ENCODE measurements around the gene ITFG1. TPM values are rescaled to one million over a fixed set of nuclear protein-coding genes. Genes with fewer than 3 reads are reported as not detected.
"Not testable (repeated sequence)": the region's sequence is repeated elsewhere in the genome, so short reads cannot be mapped to it uniquely, and the experiment has no call there.

ITFG1 gene
- total RNA-seq, 1 experiment from 2014 or later = 38.2 TPM

DNA sequence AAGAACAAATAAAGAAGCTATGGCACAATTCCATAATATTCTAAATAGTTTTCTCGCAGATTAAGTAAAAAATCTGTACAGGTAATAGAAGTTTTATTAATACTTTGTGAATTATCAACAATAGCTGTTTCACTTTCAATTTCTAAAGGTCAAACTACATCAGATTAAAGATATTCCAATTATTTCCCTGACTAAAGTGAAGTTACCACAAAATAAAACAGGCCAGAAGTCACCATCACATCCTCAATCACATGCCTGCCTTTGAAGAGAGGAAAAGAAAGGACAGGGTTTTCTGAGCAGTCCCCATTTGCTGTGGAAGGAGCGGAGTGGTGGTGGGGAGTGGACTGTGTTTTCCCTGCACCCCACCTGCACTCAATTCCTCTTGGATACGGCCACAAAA is 11.1 kb downstream of the ITFG1 start:
- Histone ChIP-seq H3K4me3 (ENCODE audit: low read depth, low read length) (no peak overlapping the region), H3K4me1 (peaks cover 31% of the 10 kb centered on the region), H3K27me3 (replicated peaks; ENCODE audit: control insufficient read depth, insufficient read depth, low read length) (no peaks in the 10 kb centered on the region), H3K36me3 (ENCODE audit: control insufficient read depth, insufficient read depth, low read length) (no peaks in the 10 kb centered on the region; the same call in none of the 2 replicates), H3K9me3 (no peaks in the 10 kb centered on the region)
- peaks cover 14% of the 10 kb centered on the region for H3K4me1 Mint-ChIP-seq (ENCODE audit: low read depth, unreplicated experiment)
- no peak overlapping the region for H3K4me3 Mint-ChIP-seq (ENCODE audit: unreplicated experiment)
- ChIA-PET CTCF (no interaction called here), POLR2A (no interaction called here)
- H3K36me3 Mint-ChIP-seq (ENCODE audit: insufficient read depth, unreplicated experiment) = no peaks in the 10 kb centered on the region
- H3K27me3 Mint-ChIP-seq (ENCODE audit: insufficient read depth, unreplicated experiment) = no peaks in the 10 kb centered on the region
- TF ChIP-seq, protein P1, sequence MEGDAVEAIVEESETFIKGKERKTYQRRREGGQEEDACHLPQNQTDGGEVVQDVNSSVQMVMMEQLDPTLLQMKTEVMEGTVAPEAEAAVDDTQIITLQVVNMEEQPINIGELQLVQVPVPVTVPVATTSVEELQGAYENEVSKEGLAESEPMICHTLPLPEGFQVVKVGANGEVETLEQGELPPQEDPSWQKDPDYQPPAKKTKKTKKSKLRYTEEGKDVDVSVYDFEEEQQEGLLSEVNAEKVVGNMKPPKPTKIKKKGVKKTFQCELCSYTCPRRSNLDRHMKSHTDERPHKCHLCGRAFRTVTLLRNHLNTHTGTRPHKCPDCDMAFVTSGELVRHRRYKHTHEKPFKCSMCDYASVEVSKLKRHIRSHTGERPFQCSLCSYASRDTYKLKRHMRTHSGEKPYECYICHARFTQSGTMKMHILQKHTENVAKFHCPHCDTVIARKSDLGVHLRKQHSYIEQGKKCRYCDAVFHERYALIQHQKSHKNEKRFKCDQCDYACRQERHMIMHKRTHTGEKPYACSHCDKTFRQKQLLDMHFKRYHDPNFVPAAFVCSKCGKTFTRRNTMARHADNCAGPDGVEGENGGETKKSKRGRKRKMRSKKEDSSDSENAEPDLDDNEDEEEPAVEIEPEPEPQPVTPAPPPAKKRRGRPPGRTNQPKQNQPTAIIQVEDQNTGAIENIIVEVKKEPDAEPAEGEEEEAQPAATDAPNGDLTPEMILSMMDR (IDR thresholded peaks at IDR 0.05; ENCODE audit: insufficient read depth in 1 of 2, low read depth in 1 of 2, low read length in 1 of 2, severe bottlenecking in 1 of 2, unreplicated experiment in 1 of 2) = no peak
- H3K27ac Mint-ChIP-seq (ENCODE audit: unreplicated experiment) = no peak overlapping the region
- H3K9me3 Mint-ChIP-seq (ENCODE audit: unreplicated experiment) = no peaks in the 10 kb centered on the region
- no TSS peak for BruUV-seq (replicated peaks)
- no peak for DNase-seq
- intact Hi-C loops (cut with micrococcal nuclease; ENCODE audit: unreplicated experiment) = no loop called here

DNA sequence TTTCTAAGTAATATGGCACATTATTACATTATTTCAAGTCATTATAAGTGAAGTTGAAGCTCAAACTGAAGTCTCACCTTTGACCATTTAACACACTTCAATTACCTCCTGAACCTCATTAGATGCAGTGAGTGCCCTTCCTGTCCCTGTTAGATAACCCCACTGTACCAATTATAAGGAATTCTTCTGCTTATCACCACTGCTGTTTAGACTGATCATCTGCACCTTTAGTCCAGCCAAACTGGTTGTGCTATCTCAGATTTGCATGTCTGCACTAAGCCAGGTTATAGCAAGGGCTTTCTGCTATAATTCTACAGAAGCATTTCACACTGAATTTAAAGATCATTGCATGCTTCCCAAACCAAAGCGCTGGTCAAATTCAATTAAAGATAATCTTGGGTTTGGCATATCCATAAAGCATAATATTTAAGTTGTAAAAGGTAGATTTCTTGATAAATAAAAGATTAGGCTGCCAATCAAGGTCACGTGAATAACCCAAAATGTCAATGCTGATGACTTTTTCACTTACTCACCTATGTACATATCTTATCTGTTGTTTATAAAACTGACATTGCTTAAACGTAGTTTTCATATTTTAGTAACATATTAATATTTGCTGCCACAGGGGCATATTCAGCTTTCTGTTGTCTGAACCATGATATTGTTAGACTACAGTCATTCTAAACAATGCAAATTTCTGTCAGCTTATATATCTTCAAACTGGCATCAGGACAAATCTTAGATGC is 11.9 kb downstream of the ITFG1 start:
- no peak overlapping the region for H3K27ac Mint-ChIP-seq (ENCODE audit: unreplicated experiment)
- ChIA-PET POLR2A (no interaction called here), CTCF (no interaction called here)
- no peak overlapping the region for H3K4me3 ChIP-seq (ENCODE audit: low read depth, low read length)
- no peaks in the 10 kb centered on the region for H3K9me3 Mint-ChIP-seq (ENCODE audit: unreplicated experiment)
- H3K4me1 Mint-ChIP-seq (ENCODE audit: low read depth, unreplicated experiment) = peaks cover 14% of the 10 kb centered on the region
- H3K36me3 Mint-ChIP-seq (ENCODE audit: insufficient read depth, unreplicated experiment) = no peaks in the 10 kb centered on the region
- no peaks in the 10 kb centered on the region for H3K27me3 ChIP-seq (replicated peaks; ENCODE audit: control insufficient read depth, insufficient read depth, low read length)
- DNase-seq = peak in 1 of 2 experiments; percentile 25
- peaks cover 31% of the 10 kb centered on the region for H3K4me1 ChIP-seq
- no peaks in the 10 kb centered on the region for H3K9me3 ChIP-seq
- no peaks in the 10 kb centered on the region; the same call in none of the 2 replicates for H3K36me3 ChIP-seq (ENCODE audit: control insufficient read depth, insufficient read depth, low read length)
- no peaks in the 10 kb centered on the region for H3K27me3 Mint-ChIP-seq (ENCODE audit: insufficient read depth, unreplicated experiment)
- TF ChIP-seq, protein P1 (IDR thresholded peaks at IDR 0.05; ENCODE audit: insufficient read depth in 1 of 2, low read depth in 1 of 2, low read length in 1 of 2, severe bottlenecking in 1 of 2, unreplicated experiment in 1 of 2) = no peak
- no TSS peak for BruUV-seq (replicated peaks)
- H3K4me3 Mint-ChIP-seq (ENCODE audit: unreplicated experiment) = no peak overlapping the region
- intact Hi-C loops (cut with micrococcal nuclease; ENCODE audit: unreplicated experiment) = no loop called here

DNA sequence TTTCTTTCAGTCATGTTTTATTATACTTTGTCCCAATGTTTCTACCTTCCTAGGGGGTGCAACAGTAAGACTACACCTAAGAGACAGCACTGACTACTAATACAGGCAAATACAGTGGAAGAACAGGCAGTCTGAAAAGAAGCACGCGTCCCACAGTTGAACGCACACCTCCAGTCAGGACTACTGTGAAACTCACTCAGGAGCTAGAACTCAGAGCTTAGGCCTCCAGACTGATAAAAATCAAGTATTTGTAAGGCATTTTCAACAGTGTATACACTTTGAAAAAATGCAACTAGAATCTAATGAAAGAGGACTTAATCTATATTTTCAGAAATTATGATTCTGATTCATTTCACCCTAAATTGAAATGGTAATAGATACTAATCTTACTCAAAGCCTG is 14.4 kb downstream of the ITFG1 start:
- no peaks in the 10 kb centered on the region for H3K9me3 ChIP-seq
- CTCF ChIA-PET = no interaction called here
- Mint-ChIP-seq H3K27ac (ENCODE audit: unreplicated experiment) (no peak overlapping the region), H3K4me3 (ENCODE audit: unreplicated experiment) (no peak overlapping the region), H3K9me3 (ENCODE audit: unreplicated experiment) (no peaks in the 10 kb centered on the region), H3K4me1 (ENCODE audit: low read depth, unreplicated experiment) (peaks cover 14% of the 10 kb centered on the region), H3K27me3 (ENCODE audit: insufficient read depth, unreplicated experiment) (no peaks in the 10 kb centered on the region), H3K36me3 (ENCODE audit: insufficient read depth, unreplicated experiment) (peaks cover 5% of the 10 kb centered on the region)
- H3K27me3 ChIP-seq (replicated peaks; ENCODE audit: control insufficient read depth, insufficient read depth, low read length) = no peaks in the 10 kb centered on the region
- H3K4me3 ChIP-seq (ENCODE audit: low read depth, low read length) = no peak overlapping the region
- no peaks in the 10 kb centered on the region; the same call in 1 of the 2 replicates for H3K36me3 ChIP-seq (ENCODE audit: control insufficient read depth, insufficient read depth, low read length)
- peaks cover 28% of the 10 kb centered on the region for H3K4me1 ChIP-seq
- BruUV-seq (replicated peaks) = no TSS peak
- POLR2A ChIA-PET = no interaction called here
- DNase-seq = no peak
- intact Hi-C loops (cut with micrococcal nuclease; ENCODE audit: unreplicated experiment) = no loop called here
- TF ChIP-seq, protein P1 (IDR thresholded peaks at IDR 0.05; ENCODE audit: insufficient read depth in 1 of 2, low read depth in 1 of 2, low read length in 1 of 2, severe bottlenecking in 1 of 2, unreplicated experiment in 1 of 2) = no peak

DNA sequence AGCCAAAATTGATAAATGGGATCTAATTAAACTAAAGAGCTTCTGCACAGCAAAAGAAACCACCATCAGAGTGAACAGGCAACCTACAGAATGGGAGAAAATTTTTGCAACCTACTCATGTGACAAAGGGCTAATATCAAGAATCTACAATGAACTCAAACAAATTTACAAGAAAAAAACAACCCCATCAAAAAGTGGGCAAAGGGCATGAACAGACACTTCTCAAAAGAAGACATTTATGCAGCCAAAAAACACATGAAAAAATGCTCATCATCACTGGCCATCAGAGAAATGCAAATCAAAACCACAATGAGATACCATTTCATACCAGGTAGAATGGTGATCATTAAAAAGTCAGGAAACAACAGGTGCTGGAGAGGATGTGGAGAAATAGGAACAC is 18.0 kb downstream of the ITFG1 start:
- H3K9me3 ChIP-seq; H3K27me3 Mint-ChIP-seq (ENCODE audit: insufficient read depth, unreplicated experiment); POLR2A ChIA-PET; H3K27me3 ChIP-seq (replicated peaks; ENCODE audit: control insufficient read depth, insufficient read depth, low read length); H3K36me3 Mint-ChIP-seq (ENCODE audit: insufficient read depth, unreplicated experiment); H3K27ac Mint-ChIP-seq (ENCODE audit: unreplicated experiment); H3K36me3 ChIP-seq (ENCODE audit: control insufficient read depth, insufficient read depth, low read length); DNase-seq; H3K4me1 ChIP-seq; H3K9me3 Mint-ChIP-seq (ENCODE audit: unreplicated experiment); H3K4me3 Mint-ChIP-seq (ENCODE audit: unreplicated experiment); intact Hi-C loops (cut with micrococcal nuclease; ENCODE audit: unreplicated experiment); H3K4me1 Mint-ChIP-seq (ENCODE audit: low read depth, unreplicated experiment); BruUV-seq (replicated peaks); CTCF ChIA-PET; H3K4me3 ChIP-seq (ENCODE audit: low read depth, low read length): not testable (repeated sequence)

DNA sequence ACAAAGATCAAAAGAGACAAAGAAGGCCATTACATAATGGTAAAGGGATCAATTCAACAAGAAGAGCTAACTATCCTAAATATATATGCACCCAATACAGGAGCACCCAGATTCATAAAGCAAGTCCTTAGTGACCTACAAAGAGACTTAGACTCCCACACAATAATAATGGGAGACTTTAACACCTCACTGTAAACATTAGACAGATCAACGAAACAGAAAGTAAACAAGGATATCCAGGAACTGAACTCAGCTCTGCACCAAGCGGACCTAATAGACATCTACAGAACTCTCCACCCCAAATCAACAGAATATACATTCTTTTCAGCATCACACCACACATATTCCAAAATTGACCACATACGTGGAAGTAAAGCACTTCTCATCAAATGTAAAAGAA is 20.8 kb downstream of the ITFG1 start:
- BruUV-seq (replicated peaks); H3K9me3 Mint-ChIP-seq (ENCODE audit: unreplicated experiment); POLR2A ChIA-PET; H3K36me3 Mint-ChIP-seq (ENCODE audit: insufficient read depth, unreplicated experiment); H3K4me1 ChIP-seq; H3K27ac Mint-ChIP-seq (ENCODE audit: unreplicated experiment); intact Hi-C loops (cut with micrococcal nuclease; ENCODE audit: unreplicated experiment); H3K4me1 Mint-ChIP-seq (ENCODE audit: low read depth, unreplicated experiment); DNase-seq; CTCF ChIA-PET; H3K4me3 ChIP-seq (ENCODE audit: low read depth, low read length); H3K9me3 ChIP-seq; H3K4me3 Mint-ChIP-seq (ENCODE audit: unreplicated experiment); H3K27me3 ChIP-seq (replicated peaks; ENCODE audit: control insufficient read depth, insufficient read depth, low read length); H3K27me3 Mint-ChIP-seq (ENCODE audit: insufficient read depth, unreplicated experiment); H3K36me3 ChIP-seq (ENCODE audit: control insufficient read depth, insufficient read depth, low read length): not testable (repeated sequence)
